Stimulated activated CD8-positive, alpha-beta memory T cell treated with anti-CD3 and anti-CD28 coated beads, Interleukin-2, amount 100 ng/mL, for 48 hours (primary cell): ENCODE measurements around the gene SELENOF.
"Not testable (repeated sequence)": the region's sequence is repeated elsewhere in the genome, so short reads cannot be mapped to it uniquely, and the experiment has no call there.

Experiments
- DNase-seq, 2 donors: peaks; one replicate each; pipeline ENCODE4 v3.0.0-alpha.2; 2020; ENCODE audit warnings: low read depth in 2 of 2

Gene SELENOF

DNA sequence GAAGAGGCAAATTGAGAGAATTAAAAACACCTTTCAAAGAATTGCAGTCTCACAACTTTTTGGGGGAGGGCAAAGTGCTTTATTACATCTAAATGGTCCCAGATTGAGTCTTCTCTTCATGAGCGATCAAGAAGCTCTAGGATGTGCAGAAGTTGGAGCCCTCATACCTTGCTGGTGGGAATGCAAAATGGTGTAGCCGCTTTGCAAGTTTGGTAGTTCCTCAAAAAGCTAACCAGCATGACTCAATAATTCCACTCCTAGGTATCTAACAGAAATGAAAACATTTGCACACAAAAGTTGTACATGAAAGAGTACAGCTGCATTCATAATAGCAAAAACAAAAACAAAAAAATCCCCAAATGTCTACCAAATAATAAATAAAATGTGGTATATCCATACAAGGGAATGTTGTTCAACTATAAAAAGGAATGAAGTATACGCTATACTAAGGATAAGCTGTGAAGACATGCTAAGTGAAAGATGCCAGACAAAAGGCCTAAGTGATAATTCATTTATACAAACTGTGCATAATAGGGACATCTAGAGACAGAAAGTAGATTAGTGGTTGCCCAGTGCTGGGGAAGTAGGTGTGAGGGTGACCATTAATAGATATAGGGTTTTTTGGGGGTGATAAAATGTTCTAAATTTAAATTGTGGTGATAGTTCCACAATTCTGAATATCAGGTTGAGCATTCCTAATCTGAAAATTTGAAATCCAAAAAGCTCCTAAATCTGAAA, 55.2 kb downstream of the SELENOF start:
- DNase-seq: no peak

DNA sequence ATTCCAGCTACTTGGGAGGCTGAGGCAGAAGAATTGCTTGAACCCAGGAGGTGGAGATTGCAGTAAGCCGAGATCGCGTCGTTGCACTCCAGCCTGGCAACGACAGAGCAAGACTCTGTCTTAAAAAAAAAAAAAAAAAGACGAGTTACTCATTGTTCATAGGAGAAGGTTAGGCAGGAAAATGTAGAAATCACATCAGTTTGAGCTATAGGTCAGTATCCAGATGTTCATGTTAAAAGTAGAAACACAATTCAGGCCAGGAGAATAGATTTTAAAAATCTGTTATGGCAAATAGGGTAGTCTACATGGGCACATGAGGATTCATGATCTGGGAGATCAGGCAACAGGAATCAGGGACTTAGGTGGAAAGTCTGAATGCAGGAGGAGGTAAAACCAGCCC, 57.7 kb downstream of the SELENOF start:
- DNase-seq: no peak

DNA sequence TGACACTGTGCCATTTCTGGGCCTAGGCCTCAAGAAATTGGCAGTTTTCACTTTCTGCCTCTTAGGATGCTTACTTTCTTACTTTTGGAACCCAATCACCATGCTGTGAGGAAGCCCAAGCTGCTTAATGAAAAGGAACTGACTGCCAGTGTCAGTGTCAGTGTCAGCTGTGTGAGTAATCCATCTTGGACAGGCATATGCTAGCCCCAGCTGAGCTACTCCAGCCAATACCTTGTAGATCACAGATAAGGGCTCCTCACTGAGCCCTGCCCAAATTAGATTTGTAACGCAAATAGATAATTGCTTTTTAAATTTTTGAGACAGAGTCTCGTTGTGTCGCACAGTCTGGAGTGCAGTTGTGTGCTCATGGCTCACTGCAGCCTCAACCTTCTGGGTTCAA, 59.6 kb downstream of the SELENOF start:
- no peak for DNase-seq

DNA sequence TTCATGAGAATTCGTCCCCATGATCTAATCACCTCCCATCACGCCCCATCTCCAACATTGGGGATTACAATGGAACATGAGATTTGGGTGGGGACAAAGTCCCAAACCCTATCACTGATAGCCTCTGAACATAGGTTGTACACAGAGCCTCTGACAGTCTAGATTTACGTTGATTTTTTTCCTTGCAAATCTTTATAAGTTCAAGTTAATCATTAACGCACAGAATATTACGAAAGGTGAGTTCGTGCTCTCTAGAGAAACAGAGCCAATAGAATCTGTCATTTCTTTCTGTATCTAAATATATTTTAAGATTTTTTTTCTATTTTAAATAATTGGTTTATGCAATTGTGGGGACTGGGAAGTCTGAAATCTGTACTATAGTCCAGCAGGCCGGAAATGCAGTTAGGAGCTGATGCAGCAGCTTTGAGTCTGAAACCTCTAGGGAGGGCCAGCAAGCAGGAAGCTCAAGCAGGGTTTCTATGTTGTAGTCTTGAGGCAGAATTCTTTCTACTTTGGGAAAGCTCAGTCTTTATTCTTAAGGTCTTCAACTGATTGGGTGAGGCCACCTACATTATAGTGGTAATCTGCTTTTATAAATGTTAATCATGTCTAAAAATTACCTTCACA, 61.0 kb downstream of the SELENOF start:
- no peak for DNase-seq

DNA sequence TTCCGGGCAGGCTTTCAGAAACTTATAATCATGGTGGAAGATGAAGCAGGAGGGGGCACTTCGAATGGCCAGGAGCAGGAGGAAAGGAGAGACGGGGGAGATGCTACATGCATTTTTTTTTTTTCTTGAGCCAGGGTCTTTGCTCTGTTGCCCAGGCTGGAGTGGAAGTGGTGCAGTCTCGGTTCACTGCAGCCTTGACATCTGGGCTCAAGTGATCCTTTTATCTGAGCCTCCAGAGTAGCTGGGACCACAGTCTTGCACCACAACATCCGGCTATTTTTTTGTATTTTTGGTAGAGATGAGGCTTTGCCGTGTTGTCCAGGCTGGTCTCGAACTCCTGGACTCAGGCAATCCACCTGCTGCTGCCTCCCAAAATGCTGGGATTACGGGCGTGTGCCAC, 61.6 kb downstream of the SELENOF start:
- DNase-seq: no peak

DNA sequence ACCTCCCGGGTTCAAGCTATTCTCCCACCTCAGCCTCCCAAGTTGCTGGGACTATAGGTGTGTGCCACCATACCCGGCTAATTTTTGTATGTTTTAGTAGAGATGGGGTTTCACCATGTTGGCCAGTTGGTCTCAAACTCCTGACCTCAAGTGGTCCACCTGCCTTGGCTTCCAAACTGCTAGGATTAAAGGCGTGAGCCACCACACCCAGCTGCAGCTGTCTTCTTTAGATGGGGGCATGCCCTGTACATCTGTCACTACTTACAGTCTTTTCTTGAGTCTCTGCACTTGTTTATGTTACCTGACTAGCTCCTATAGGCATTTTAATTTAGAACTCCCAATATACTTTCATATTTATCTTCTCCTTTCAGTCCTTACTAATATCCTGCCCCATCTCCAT, 64.2 kb downstream of the SELENOF start:
- no peak for DNase-seq

DNA sequence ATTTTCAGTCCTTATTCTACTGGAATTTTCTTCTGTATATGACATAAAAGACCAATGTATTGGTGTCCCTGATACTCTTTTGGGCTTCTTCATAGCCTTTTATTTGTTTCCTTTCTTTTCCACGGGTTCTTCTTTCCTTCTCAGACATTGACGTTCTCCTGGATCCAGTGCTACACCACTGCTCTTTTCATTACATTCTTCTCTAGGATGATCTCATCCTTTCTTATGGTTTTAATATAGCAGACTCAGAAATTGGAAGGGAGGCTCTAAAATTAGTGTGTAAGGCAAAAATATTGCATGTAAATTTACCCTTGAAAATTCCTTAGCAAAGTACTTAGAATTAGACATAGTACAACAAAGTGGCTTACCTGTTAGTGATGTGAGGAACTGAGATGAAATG, 65.3 kb downstream of the SELENOF start:
- DNase-seq: no peak

DNA sequence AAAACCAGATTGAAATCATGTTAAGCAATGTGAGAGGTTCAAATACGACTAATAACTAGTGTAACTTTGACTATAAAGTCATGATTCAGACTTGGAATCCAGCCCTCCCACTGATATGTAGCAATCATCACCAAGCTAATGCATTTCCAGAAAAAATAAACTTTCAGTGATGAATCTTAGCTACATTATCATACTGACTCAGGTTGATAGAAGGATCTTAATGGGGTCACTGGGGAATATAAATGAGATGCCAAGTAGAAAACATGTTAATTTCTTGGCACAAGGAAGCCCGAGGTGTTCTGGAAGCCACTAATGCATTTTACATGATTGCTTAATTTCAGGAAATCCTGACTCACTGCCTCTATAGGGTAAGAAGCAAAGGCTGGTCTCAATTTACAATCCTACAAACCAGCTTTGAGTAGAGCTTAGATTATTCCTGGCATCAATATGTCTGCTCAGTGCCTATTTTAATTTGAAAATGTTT, 67.7 kb downstream of the SELENOF start:
- DNase-seq: no peak

DNA sequence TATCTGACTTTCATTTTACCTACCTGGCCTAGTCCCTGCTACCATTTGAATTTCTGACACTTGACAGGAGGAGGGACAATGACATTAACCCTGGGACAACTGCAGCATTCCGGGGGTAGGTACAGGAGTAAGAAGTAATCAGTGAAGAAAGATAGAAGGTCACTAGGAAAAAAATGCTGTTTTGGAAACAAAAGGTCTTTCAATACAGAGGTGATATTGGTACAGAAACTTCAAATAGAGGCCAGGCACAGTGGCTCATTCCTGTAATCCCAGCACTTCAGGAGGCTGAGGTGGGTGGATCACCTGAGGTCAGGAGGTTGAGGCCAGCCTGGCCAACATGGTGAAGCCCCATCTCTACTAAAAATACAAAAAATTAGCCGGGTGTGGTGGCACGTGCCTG, 68.4 kb downstream of the SELENOF start:
- no peak for DNase-seq

DNA sequence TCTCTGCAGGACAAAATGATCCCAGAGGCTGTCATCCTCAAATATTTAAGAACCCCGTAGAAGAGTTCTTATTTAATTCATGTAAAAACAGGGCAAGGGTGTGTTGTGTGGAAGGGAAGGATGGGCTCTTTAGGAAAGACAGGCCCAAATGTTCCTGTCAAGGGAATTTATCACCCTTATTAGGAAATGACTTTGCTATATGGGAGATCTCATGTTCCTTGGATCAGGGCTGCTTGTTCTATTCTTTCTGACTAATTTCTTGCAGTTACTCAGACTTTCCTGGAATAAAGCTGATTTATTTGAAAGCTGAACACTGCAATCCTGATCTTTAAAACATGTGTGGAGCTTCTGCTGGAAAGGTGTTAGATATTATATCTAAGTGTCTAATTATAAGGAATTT, 72.8 kb downstream of the SELENOF start:
- no peak for DNase-seq

DNA sequence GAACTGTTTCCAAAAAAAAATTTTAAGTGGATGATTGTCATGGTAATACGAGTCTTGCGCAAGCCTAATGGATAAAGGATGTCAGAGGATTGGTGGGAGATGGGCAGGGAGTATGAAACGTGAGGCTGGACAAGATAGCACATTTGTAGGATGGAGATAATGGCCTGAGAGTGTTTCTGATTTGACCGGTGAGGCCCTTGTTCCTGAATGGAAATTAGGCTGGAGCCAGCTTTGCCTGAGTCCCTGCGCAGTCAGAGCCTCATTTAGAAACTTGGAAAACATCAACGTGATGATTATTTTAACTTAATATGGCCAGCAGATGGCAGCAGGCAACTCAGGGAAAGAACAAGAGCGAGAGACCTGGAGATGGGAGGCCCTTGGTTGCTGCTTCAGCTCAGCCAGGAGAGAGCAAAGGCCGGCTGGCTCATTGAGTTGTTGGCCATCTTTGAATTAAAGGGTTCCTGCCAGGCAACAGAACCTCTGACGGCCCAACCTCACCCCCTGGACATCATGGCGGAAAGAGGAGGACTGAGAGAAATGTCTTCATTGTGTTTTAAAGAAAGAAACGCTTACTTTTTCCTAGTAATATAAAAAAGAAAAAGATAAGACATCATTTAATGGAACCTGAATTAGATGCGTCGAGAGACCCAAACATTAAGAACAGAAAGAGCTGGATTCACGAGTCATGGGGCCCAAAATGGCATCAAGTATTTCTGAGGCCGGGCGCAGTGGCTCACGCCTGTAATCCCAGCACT, 80.3 kb downstream of the SELENOF start:
- peak; percentile 1 to 30 for DNase-seq

DNA sequence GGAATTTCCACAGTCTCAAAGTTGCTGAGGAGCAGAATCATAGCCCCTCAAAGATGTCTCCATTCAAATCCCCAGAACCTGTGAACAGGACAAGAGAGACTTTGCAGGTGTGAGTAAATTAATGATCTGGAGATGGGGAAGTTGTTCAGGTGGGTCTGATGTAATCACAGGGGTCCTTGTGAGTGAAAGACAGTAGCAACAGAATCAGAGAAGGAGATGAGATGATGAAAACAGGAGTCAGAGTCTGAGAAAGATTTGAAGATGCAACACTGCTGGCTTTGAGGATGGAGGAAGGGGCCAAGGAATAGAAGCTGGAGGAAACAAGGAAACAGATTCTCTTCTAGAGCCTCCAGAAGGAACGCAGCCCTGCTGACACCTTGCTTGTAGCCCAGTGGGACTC, 81.5 kb downstream of the SELENOF start:
- DNase-seq: no peak

DNA sequence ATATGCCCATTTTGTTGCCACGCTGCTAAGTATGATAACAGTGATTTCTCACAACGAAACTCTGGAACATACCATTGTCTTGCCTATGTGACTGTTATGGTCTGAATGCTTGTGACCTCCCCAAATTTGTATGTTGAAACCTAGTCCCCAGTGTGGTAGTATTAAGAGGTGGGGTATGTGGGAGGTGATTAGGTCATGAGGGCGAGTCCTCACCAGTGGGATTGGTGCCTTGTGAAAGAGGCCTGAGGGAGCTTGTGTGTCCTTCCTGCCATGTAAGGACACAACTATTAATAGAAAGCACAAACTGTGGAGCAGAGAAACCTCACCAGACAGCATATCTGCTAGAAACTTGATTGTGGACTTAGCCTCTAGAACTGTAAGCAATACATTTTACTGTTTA, 84.6 kb downstream of the SELENOF start:
- no peak for DNase-seq

DNA sequence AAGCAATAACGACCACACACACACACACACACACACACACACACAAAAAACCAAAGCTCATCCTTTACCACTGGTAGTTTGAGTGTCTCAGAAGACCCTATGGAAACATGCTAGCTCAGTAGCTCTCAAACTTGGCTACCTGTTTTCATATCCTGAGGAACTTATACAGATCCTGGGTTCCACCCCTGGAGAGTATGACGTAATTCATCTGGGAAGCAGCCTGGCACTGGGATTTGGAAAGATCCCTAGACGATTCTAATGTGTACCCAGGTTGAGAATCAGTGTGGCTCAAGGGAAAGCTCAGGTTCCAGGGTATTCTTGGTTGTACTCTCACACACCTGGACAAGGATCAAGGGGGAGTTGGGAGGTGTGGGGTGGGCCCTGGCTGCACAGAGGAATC, 85.9 kb downstream of the SELENOF start:
- no peak for DNase-seq

DNA sequence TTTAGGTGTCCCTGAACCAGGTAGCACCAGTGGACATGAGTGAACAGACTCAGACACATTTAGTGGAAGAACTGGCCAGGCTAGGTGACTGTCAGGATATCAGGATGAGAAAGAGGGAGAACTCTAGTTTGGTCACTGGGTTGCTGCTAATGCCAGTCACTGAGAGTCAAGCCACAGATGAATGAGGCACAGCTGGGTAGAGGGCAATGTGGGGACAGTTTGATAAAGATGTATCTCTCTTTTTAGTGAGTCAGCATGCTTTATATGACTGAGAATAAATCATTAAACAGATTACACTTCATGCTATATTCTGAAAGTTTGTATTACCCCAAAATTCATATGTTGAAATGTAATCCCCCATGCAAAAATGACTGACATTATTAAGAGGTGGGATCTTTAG, 87.1 kb downstream of the SELENOF start:
- no peak for DNase-seq

DNA sequence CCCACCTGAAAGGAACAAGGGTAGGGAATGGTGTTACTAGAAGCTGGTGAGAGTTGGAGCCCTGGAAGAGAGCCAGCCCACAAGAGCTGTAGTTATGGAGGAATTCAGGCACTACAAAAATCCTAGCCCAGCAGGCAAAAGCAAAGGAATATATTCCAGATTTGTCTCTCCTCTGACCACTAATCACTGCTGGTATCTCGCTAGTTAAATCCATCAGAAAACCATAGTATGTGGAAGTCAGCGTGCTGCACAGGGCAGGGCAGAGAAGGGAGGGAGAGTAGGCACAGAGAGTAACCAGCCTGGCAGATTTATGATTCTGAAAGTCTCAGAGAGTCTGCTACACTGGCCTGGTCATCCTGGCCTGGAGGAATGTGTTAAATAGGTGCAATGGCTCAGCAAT, 88.6 kb downstream of the SELENOF start:
- DNase-seq: no peak

DNA sequence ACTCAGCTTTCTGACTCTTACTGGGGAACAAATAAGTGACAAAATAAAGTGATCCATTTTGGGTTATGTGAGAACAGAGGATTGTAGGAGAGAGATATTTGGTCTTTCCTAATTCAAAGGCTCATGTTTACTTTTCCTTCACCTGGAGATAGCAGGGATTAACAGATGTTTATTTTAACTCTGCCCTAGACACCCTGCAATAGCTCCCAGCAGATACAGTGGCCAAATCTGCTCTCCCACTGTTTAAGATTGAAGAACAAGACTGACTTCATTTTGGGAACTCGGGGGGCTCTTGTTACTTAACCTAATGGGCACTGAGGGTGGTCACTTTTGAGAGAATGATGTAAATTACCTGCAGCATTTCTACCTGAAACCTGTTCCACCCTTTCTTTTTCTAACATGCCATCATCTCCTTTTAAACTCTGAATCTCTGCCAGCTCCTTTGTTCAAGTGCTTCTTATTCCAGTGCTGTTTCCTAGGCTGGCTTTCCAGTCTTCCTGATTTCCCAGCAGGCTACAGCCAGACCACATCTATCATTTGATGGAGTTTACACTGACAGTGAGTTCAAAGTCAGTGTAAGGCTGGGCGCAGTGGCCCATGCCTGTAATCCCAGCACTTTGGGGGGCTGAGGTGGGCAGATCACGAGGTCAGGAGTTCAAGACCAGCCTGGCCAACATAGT, 90.0 kb downstream of the SELENOF start:
- no peak for DNase-seq

DNA sequence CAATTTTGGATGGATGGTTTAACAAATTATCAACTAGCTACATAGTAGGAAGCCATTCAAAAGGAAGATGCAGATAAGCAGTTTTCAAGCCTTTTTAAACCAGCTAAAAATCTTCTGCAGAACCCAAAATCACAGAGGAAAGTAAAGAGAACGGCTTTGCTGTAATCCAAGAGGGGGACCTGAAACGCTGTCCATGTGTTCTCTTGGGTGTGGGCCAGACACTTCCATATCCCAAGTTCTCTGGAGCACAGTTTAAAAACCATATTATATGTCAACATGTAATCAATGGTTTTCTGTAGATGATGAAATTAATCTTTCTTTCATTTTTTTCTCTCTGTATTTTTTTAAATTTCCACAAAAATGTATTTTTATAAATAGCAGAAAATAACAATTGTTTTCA, 90.5 kb downstream of the SELENOF start:
- DNase-seq: no peak

DNA sequence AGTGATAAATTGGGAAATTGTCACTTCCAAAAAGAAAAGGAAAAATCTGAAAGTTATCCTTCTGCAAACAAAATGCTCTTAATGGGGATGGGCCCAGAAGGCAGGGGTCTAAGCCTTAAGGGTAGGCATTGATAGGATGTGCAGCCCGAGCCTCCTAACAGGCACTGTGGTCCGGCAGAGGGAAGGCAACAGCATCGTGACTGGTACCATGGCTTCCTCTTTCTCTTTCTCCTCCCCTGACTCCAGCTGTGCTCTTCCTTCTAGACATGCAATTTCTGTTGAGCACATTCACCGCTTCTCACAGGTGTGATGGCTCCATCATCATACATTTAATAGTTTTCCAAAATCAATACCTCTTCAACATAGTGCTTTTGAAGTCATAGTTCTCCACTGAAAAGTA, 91.5 kb downstream of the SELENOF start:
- DNase-seq: no peak

DNA sequence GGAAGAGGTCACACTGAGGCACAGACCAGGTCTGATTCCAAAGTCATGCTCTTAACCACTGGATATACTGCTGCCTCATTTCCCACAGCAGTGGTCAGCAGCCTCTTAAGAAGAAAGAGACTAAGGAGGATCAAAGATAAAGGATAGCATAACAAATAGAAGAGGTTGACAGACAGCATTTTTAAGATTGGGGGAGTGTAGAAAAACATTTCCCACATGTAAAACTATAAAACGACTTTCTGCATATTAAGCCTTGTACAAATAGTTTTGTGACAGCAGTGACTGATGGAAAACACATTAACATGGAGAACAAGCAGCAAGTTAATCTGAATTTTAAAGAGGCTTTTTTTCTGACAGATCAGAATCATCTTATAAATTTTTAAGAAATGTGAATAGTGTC, 92.0 kb downstream of the SELENOF start:
- DNase-seq: no peak

DNA sequence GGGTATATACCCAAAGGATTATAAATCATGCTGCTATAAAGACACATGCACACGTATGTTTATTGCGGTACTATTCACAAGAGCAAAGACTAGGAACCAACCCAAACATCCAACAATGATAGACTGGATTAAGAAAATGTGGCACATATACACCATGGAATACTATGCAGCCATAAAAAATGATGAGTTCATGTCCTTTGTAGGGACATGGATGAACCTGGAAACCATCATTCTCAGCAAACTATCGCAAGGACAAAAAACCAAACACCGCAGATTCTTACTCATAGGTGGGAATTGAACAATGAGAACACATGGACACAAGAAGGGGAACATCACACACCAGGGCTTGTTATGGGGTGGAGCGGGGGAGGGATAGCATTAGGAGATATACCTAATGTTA, 94.0 kb downstream of the SELENOF start:
- DNase-seq: not testable (repeated sequence)

DNA sequence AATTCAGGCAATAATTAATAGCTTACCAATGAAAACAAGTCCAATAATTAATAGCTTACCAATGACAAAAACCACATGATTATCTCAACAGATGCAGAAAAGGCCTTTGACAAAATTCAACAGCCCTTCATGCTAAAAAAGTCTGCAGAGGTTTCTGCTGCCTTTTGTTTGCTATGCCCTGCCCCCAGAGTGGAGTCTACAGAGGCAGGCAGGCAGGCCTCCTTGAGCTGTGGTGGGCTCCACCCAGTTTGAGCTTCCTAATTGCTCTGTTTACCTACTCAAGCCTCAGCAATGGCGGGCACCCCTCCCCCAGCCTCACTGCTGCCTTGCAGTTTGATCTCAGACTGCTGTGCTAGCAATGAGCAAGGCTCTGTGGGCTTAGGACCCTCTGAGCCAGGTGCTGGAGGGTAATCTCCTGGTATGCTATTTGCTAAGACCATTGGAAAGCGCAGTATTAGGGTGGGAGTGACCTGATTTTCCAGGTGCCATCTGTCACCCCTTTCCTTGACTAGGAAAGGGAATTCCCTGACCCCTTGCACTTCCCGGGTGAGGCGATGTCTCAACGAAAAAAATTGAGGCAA, 96.6 kb downstream of the SELENOF start:
- DNase-seq: not testable (repeated sequence)
